BJ (cell line): Measurements from ENCODE around the gene DEAF1. TPM values are rescaled to one million over a fixed set of nuclear protein-coding genes. Genes with fewer than 3 reads are reported as not detected.

ENCODE experiments used
- CTCF ChIA-PET: fragments of 350-600 bp; formaldehyde crosslinking; extraction: SDS; loops from one replicate; lab custom pipeline; 2021; ENCODE audit warnings: antibody characterized with exemption, inconsistent platforms; lab: Yijun Ruan, JAX
- POLR2A ChIA-PET: fragments of 300-600 bp; sonication (Branson Sonifier 250); formaldehyde crosslinking; extraction: SDS; loops from one replicate; lab custom pipeline; 2021; ENCODE audit warnings: antibody characterized with exemption; lab: Charles Lee
- DNase-seq: peaks from one replicate; pipeline ENCODE4 v3.0.0-alpha.2; 2011; ENCODE audit warnings: low read depth
- H3K27me3 ChIP-seq: 2 replicates; pipeline ENCODE4 v1.6.0; 2011; ENCODE audit warnings: low read length; ENCODE audit not compliant: control insufficient read depth, insufficient read depth
- H3K36me3 ChIP-seq: 2 replicates; pipeline ENCODE4 v1.5.1; 2011; ENCODE audit warnings: low read length; ENCODE audit not compliant: control insufficient read depth, insufficient read depth
- H3K4me3 ChIP-seq: 2 replicates; pipeline ENCODE4 v1.5.1; 2011; ENCODE audit warnings: low read depth, mild to moderate bottlenecking, control low read depth, low read length
- CTCF ChIP-seq: IDR thresholded peaks from 2 replicates; pipeline ENCODE4 v1.5.1; 2011; ENCODE audit warnings: low read depth, mild to moderate bottlenecking, control low read depth, inconsistent platforms, low read length, moderate library complexity; ENCODE audit not compliant: insufficient read depth
- polyA plus RNA-seq: library from polyadenylated mRNA; depleted of rRNA; stranded (reverse); fragments of >200 nt; gene quantifications from 2 replicates; pipeline ENCODE4 v1.2.3, GENCODE V29; 2011

The DEAF1 gene
- polyA plus RNA-seq, 1 experiment: 27.7 TPM

DNA sequence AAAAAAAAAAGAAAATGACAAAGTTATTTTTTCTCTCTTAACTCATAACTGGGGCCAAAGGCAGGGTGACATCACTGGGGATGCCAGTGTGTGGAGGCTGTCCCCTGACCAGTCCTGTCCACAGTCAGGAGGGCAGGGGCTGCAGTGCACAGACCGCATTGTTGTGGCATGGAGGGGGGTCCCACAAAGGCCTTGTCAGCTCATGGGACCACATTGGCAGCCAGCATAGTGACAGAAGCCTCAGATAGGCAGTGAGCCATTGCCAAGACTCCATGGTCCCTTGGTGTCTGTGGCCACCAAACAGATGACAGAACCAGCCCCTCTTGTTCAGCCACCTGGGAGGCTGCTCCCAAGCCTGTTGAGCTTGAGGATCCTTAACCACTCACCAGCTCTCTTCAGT, 4.7 kb upstream of the DEAF1 start:
- CTCF ChIA-PET: interaction anchor here (5.1 kb wide), 1 partner anchor 28 kb away, joined by 40 read pairs; no protein-coding TSS in a partner anchor
- DNase-seq: no peak

DNA sequence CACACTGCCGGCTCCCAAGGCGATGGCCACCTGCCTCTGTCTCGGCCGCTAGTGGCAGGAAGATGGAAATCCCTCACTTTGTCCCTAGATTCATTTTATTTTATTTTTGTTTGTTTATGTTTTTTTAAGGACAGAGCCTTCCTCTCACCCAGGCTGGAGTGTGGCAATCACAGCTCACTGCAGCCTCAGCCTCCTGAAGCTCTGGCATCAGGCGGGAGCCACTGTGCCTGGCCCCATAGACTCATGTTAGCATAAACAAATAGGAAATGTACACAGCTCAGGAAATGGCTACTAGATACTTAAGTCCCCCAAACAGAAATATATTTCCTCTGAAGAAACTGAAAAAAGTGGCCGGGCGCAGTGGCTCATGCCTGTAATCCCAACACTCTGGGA, 4.1 kb upstream of the DEAF1 start:
- Histone ChIP-seq H3K36me3 (peaks cover 14% of the 10 kb centered on the region), H3K27me3 (no peaks in the 10 kb centered on the region), H3K4me3 (no peak overlapping the region)
- POLR2A ChIA-PET: no interaction called here
- DNase-seq: no peak
- CTCF ChIA-PET: interaction anchor here (5.1 kb wide), 1 partner anchor 29 kb away, joined by 40 read pairs; no protein-coding TSS in a partner anchor
- TF ChIP-seq CTCF: no peak

More for the DNA sequence above, 4.7 kb upstream of the DEAF1 start:
- no peak for TF ChIP-seq CTCF
- Histone ChIP-seq H3K27me3 (no peaks in the 10 kb centered on the region), H3K36me3 (peaks cover 14% of the 10 kb centered on the region), H3K4me3 (no peak overlapping the region)
- POLR2A ChIA-PET: no interaction called here

DNA sequence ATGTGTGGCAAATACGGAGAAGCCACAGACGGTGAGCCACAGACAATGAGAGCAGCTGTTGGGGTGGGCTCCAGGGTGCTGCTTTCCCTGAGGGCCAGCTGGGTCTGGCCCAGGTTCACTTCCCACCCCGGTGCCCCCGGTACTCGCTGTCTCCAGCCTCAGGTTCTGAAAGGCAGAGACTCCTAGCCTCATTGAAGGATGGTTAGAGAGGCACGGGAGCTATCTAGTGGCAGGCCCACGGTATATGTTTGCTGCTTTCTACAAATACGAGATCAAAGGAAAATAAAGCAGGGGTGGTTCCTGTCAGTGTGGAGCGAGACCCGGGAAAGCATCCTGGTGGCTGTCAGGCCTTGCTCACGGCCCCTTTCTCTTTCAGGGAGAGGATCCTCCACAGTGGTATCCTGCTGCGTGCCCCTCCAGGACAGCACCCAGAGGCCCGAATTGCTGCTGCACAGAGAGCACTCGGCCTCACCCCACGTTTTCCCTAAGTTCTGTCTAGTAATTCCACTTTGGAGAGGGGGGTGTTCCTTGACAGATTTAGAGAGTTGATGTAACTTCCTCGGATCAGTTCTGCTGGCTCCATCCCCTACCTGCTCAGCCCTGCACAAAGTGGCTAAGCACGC, 3.6 kb upstream of the DEAF1 start:
- Histone ChIP-seq H3K4me3 (no peak overlapping the region), H3K27me3 (no peaks in the 10 kb centered on the region), H3K36me3 (peaks cover 14% of the 10 kb centered on the region)
- TF ChIP-seq CTCF: no peak
- no peak for DNase-seq
- CTCF ChIA-PET: interaction anchor here (1.1 to 5.1 kb wide), 2 partner anchors 8 to 30 kb away, joined by 3 to 40 read pairs; no protein-coding TSS in a partner anchor
- POLR2A ChIA-PET: no interaction called here

DNA sequence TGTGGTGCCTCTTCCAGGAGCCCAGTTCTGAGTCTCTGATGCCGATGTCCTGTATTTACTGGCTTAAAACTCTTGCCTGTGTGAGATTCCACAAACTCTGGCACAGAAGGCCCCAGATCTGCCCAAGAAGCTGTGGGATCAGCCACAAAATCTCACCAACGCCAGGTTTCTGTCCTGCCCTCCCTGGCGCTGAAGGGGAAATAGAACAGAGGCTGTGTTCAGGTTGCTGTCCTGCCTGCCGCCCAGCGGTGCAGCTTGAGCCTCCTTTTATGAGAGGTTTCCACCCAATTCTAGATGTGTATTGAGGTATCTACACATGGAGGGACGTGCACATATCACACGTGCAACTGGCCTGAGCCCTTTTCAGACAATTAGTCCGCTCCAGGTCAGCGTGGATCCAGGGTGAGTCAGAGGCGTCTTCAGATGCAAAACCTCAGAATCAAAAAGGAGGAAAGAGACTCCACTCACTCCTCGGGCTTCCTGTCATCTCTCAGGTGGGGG, 2.8 kb upstream of the DEAF1 start:
- CTCF ChIA-PET: interaction anchor here (1.0 to 5.1 kb wide), 5 partner anchors 9 to 249 kb away, joined by 3 to 40 read pairs (median 5); no protein-coding TSS in a partner anchor

More for the DNA sequence above, 2.8 kb upstream of the DEAF1 start:
- POLR2A ChIA-PET: no interaction called here
- no peak for DNase-seq
- Histone ChIP-seq H3K4me3 (no peak overlapping the region), H3K27me3 (no peaks in the 10 kb centered on the region), H3K36me3 (peaks cover 13% of the 10 kb centered on the region)
- TF ChIP-seq CTCF: no peak
